HG02588 (cell line): ENCODE data around the gene DIS3.
A peak's percentile ranks its signal among the peaks of the same experiment; 100 is the strongest.
"Not testable (repeated sequence)": the region's sequence is repeated elsewhere in the genome, so short reads cannot be mapped to it uniquely, and the experiment has no call there.

Experiments
- ATAC-seq: cut with Tn5 transposase; IDR thresholded peaks from one replicate; pipeline ENCODE4 v1.9.1; 2021; ENCODE audit warnings: mild to moderate bottlenecking, moderate library complexity; ENCODE audit not compliant: unreplicated experiment

Gene DIS3

DNA sequence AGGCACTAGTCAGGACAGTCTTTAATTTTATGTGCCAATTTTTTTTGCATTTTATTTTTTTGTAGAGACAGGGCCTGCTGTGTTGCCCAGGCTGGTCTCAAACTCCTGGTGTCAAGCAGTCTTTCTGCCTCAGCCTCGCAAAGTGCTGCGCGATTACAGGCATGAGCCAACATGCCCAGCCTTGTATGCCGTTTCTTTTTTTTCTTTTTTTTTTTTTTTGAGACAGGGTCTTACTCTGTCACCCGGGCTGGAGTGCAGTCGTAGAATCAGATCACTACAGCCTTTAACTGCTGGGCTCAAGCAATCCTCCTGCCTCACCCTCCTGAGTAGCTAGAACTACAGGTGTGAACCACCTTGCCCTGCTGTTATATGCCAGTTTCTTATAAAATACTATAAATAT lies 27.6 kb downstream of the DIS3 start:
- ATAC-seq, result no peak

DNA sequence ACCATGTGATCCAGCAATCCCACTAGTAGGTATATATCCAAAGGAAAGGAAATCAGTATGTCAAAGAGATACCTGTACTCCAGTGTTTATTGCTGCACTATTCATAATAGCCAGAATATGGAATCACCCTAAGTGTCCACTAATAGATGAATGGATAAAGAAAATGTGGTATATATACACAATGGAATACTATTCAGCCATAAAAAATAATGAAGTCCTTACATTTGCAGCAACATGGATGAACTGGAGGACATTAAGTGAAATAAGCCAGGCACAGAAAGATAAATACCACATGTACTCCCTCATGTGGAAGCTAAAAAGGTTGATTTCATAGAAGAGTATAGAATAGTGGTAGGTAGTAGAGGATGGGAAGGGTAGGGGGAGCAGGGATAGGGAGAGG lies 30.5 kb downstream of the DIS3 start:
- ATAC-seq, result no peak

DNA sequence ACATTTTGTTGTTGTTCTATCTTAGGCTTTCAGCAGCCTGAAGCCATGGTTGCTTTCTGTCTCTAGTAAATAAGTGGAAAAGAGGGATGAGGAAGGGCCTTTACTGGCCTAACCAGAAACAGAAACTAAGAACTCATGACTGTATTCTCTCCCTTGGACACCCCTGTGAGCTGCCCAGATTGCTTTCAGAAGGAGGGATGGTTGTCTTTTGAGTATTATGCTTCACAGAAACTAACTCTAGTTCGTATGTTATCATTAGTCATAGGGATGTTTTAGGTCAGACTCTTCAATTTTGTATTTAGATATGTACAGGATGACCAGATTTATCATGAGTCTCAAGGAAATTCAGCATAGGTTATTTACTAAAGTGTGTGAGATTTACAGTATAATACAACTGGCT lies 36.4 kb downstream of the DIS3 start:
- ATAC-seq, result peak; percentile 51

DNA sequence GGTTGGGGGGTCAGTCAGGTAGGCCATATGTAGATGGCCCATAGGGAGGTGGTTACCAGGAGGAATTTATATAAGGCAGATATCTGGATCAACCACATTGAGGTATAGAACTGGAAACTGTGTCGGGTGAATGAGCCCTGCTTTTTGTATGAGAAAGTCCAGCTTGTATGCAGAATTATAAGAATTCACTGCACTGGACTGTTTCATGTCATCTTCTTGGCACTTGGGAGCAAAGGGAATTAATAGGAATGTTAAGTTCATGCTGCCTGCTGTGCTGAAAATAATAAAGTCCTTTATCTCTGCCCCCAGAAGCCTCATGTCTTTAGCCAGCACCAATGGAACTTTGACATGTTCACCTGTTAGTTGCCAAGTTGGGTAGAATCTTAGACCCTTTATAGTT lies 41.7 kb downstream of the DIS3 start:
- no peak for ATAC-seq

DNA sequence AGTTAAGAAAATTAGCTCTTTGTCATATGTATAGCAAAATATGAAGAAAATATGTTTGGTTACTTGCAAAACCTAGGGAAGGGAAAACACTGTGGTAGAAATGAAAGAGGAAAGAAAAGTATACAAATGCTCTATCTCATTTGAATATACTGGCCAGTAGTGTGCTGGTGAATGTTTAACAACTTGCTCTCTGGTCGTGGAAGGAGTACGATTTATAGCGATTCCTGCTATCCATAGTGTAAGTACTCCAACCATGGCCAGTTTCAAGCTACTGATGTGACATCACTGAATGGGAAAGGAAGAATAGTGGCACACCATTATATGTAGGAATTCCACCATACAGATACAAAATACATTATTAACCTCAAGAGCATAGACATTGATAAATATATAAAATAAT lies 44.7 kb downstream of the DIS3 start:
- ATAC-seq, result no peak

DNA sequence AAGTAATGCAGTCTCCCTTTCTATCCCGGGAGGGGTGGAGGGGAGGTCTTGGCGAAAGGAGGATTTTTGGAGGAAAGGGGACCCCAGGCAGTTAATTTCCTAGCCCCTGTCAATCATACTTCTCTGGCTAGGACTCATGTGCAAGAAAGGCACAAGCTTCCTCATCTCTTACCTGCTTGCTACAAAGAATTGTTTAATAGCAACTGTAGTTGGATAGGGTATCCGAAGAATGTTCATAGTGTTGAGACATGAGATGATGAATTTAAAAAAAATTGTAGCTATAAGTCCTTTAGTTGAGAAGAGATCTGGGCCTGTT lies 53.5 kb downstream of the DIS3 start:
- no peak for ATAC-seq

DNA sequence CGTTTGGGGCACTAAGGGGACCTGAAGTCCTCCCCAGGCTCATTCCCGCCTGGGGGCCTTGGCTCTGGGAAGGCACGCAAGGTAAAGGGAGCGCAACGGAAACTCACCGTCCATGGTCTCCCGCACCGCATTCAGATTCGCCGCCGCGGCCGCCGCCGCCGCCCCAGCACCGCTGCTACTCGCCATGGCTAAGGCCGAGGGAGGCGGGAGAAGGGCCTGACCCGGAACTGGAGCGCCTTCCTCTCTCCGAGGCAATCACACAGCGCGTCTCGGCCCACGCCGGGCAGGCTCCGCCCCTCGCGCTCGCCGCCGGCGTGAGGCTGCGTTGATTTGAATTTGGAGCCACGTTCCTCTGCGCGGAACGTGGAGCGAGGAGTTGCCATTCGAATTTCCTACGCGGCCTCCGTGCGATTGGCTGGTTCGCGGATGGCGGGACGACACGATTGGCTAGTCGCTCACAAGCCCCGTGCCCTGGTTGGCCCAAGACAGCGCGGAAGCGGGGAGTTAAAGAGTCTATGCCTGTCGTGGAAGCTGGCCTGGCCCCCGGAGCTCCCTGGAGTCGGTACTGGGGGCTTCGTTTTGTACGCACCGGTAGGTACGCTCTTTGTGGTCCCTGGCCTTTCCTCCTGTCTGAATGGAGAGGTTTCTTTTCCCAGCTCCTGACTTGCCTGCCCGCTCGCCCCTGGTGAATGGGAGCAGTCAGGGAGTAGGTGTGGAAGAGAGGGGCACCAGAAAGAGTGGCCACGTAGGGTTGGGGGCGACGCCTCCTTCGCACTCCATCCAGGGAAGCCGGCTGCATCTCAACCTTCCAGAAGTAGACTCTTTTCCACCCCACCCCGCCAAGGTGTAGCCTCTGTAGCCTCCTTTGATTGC lies 54.0 kb downstream of the DIS3 start, which contains the start of the genes BORA and MZT1:
TSS of gene BORA (plus strand) at position 507 of the 873 bp plus-strand sequence. CDS start 1,018 bp downstream, outside the sequence.
TSS of gene MZT1 (minus strand) at position 213 of the 873 bp plus-strand sequence. CDS start at position 186, 27 bp downstream.
- ATAC-seq, result peak; percentile 95

DNA sequence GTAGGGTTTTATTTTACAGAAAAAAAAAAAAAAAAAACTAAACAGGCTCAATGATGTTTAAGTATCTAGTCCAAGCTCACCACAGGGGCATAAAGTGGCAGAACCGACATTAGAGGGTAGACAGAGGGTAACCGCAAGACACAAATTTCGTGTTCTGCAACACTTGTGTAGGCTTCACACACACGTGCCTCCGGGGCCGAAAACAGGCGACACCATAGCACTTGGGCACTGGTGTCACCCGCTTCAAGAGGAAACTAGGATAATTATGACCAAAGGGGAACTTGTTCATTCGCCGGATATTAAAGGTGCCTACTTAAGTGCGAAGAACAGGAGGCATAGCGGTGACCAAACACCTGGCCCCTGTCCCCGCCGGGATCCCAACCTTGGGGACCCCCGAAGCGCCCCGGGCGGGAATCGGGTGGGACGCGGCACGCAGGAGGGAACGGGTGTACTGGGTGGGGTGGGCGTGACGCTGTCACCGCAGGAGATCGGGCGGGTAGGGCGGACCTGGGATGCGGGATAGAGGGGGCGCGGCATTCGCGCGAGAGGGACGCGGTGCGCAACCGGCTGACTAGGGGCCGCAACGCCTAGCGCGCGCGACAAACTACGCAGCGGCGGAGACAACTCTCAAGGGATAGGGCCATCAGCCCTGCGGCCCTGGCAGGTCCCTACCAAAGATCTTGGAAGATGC lies 54.8 kb downstream of the DIS3 start:
- peak; percentile 24 for ATAC-seq

DNA sequence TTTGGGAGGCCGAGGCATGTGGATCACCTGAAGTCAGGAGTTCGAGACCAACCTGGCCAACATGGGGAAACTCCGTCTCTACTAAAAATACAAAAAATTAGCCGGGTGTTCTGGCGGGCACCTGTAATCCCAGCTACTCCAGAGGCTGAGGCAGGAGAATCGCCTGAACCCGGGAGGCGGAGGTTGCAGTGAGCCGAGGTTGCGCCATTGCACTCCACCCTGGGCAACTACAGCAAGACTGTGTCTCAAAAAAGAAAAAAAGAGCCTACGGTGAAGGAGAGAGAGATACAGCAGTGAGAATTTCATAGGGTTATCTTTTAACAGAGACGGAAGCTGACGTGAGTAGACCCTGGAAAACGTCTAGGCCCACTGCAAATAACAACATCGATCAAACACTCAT lies 55.5 kb downstream of the DIS3 start:
- not testable (repeated sequence) for ATAC-seq

DNA sequence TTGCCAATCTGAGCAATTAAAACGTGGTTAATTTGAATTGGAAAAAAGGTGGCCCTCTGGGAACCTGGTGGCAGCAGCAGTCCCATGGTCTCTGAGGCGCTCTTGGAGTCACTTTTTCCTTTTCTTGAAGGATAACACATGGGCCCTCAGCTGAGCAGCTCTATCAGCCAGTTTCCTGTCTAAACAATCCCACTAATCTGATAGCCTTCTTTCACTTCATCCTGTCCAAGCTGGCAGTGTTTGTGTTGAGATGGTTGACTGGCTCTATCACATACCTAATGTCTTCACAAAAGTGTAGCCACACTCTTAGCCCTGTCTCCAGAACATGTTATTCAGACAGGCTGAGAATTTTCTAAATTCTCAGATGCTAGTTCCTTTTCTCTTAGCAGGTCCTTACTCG lies 64.9 kb downstream of the DIS3 start:
- ATAC-seq, result no peak
